Loucy (cell line): ENCODE data around the gene EML3.

Experiments used
- H2AFZ ChIP-seq: fragments of 200-600 bp; sonication (generic); 2 replicates; pipeline ENCODE4 v1.6.0; 2016; ENCODE audit warnings: antibody characterized with exemption, mild to moderate bottlenecking, low read length, moderate library complexity
- H3F3A ChIP-seq: fragments of 200-600 bp; 2 replicates; pipeline ENCODE4 v1.6.0; 2016; ENCODE audit warnings: antibody characterized with exemption, low read depth, mild to moderate bottlenecking
- H3K27me3 ChIP-seq: fragments of 200-600 bp; sonication (generic); 2 replicates; pipeline ENCODE4 v1.6.1; 2014; ENCODE audit warnings: low read length, mild to moderate bottlenecking; ENCODE audit not compliant: insufficient read depth, poor library complexity, severe bottlenecking
- H3K36me3 ChIP-seq: fragments of 200-600 bp; sonication (generic); 2 replicates; pipeline ENCODE4 v1.6.1; 2016; ENCODE audit warnings: low read length; ENCODE audit not compliant: insufficient read depth
- H3K4me1 ChIP-seq: fragments of 200-600 bp; sonication (generic); 2 replicates; pipeline ENCODE4 v1.5.1; 2014; ENCODE audit warnings: low read length, mild to moderate bottlenecking; ENCODE audit not compliant: insufficient read depth, poor library complexity, severe bottlenecking
- H3K4me2 ChIP-seq: fragments of 200-600 bp; sonication (generic); 2 replicates; pipeline ENCODE4 v1.6.0; 2014; ENCODE audit warnings: antibody characterized with exemption, low read length, low read depth, mild to moderate bottlenecking; ENCODE audit not compliant: poor library complexity, severe bottlenecking
- H3K4me3 ChIP-seq: fragments of 200-600 bp; sonication (generic); 2 replicates; pipeline ENCODE4 v1.5.1; 2014; ENCODE audit warnings: low read length, mild to moderate bottlenecking, mixed read lengths; ENCODE audit not compliant: poor library complexity, severe bottlenecking
- H3K79me2 ChIP-seq: fragments of 200-600 bp; sonication (generic); 2 replicates; pipeline ENCODE4 v1.6.1; 2014; ENCODE audit warnings: low read length; ENCODE audit not compliant: insufficient read depth
- H3K9ac ChIP-seq: fragments of 200-600 bp; sonication (generic); 2 replicates; pipeline ENCODE4 v1.6.0; 2014; ENCODE audit warnings: mild to moderate bottlenecking, low read depth, low read length, moderate library complexity; ENCODE audit not compliant: poor library complexity, severe bottlenecking
- H3K9me2 ChIP-seq: fragments of 200-600 bp; sonication (generic); replicated peaks from 2 replicates; pipeline ENCODE4 v1.6.1; 2016; ENCODE audit warnings: low read depth, low read length, mixed read lengths
- H3K9me3 ChIP-seq: fragments of 200-600 bp; sonication (generic); 2 replicates; pipeline ENCODE4 v1.6.1; 2014; ENCODE audit warnings: mild to moderate bottlenecking, antibody characterized with exemption, low read length, low read depth; ENCODE audit not compliant: insufficient read depth
- H4K20me1 ChIP-seq: fragments of 200-600 bp; sonication (generic); 2 replicates; pipeline ENCODE4 v1.6.0; 2014; ENCODE audit warnings: antibody characterized with exemption, low read length, mild to moderate bottlenecking; ENCODE audit not compliant: insufficient read depth, poor library complexity, severe bottlenecking
- EZH2phosphoT487 ChIP-seq: fragments of 200-600 bp; IDR thresholded peaks from 2 replicates; pipeline ENCODE4 v1.6.1; 2018; ENCODE audit warnings: antibody characterized with exemption, mild to moderate bottlenecking, moderate library complexity, borderline replicate concordance
- TF ChIP-seq, protein P1 (sequence below): fragments of 200-600 bp; sonication (generic); conservative IDR thresholded peaks from 2 replicates; pipeline ENCODE4 v1.5.1; 2014; ENCODE audit warnings: mild to moderate bottlenecking, antibody characterized with exemption, low read length

The EML3 gene

GRCh38 chr11:62611705-62612365 lies 740 bp downstream of the EML3 start:
- TF ChIP-seq, protein P1, sequence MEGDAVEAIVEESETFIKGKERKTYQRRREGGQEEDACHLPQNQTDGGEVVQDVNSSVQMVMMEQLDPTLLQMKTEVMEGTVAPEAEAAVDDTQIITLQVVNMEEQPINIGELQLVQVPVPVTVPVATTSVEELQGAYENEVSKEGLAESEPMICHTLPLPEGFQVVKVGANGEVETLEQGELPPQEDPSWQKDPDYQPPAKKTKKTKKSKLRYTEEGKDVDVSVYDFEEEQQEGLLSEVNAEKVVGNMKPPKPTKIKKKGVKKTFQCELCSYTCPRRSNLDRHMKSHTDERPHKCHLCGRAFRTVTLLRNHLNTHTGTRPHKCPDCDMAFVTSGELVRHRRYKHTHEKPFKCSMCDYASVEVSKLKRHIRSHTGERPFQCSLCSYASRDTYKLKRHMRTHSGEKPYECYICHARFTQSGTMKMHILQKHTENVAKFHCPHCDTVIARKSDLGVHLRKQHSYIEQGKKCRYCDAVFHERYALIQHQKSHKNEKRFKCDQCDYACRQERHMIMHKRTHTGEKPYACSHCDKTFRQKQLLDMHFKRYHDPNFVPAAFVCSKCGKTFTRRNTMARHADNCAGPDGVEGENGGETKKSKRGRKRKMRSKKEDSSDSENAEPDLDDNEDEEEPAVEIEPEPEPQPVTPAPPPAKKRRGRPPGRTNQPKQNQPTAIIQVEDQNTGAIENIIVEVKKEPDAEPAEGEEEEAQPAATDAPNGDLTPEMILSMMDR = no peak
- no peak for TF ChIP-seq EZH2phosphoT487
- H3K4me1 ChIP-seq = peaks cover 27% of the 10 kb centered on the region
- peak overlapping the region; percentile 79 for H2AFZ ChIP-seq
- peaks cover 14% of the 10 kb centered on the region; the same call in 1 of the 2 replicates for H3K79me2 ChIP-seq
- peaks cover 8% of the 10 kb centered on the region for H3F3A ChIP-seq
- H3K9me2 ChIP-seq = no peaks in the 10 kb centered on the region
- no peaks in the 10 kb centered on the region for H3K36me3 ChIP-seq
- H3K4me2 ChIP-seq = peak overlapping the region; percentile 81
- H3K9me3 ChIP-seq = no peaks in the 10 kb centered on the region
- peak overlapping the region; percentile 80 for H3K9ac ChIP-seq
- peak overlapping the region; percentile 90 for H3K4me3 ChIP-seq
- no peaks in the 10 kb centered on the region for H3K27me3 ChIP-seq
- no peaks in the 10 kb centered on the region for H4K20me1 ChIP-seq

DNA sequence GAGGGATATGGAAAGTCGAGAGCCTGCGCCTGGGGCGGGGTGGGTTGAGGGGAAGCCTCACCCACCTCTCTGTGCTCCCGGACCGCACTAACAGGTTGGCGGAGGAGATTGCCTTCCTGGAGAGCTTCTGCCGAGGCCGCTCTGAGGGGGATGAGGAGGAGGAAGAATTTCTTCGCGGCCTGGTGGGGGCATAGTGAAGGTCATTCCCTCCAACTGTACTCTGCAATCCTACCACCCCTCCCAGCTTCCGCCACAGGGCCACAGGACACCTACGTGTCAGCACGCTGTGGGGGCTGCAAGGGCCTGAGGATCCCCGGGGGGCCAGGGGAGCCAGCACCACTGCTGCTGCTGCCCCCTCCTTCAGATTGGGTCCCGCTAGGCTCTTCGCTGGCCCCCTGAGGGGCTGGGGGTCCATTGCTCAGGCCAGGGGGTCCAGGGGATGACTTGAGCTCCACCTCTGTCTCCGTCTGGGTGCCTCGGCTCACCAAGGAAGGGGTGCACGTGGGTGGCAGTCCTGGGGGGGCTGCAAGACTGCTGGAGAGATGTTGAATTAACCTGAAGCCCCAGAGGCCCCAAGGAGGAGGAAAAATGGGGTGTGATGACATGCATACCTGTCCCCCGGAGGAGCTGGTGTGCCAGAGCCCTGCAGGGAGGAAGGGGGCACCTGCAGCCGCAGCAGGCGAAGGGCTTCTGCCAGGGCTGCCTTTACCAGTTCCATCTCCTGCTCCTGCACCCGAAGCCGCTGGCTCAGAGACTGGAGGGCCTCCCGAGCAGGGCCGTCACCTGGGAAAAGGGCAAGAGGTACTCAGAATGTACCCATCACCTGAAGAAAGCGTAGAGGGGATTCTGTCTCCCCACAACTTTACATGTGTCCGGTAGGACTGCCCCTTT lies 1.5 kb downstream of the EML3 start:
- 0 out of 2 replicates have a peak overlapping the region, but pooled peaks have one; percentile 79 for H2AFZ ChIP-seq
- H3K4me3 ChIP-seq = peak overlapping the region; percentile 90
- H3K4me2 ChIP-seq = peak overlapping the region; percentile 81
- H3K4me1 ChIP-seq = peaks cover 27% of the 10 kb centered on the region
- H3K36me3 ChIP-seq = no peaks in the 10 kb centered on the region
- H3K9me3 ChIP-seq = no peaks in the 10 kb centered on the region
- H3F3A ChIP-seq = peaks cover 8% of the 10 kb centered on the region
- no peaks in the 10 kb centered on the region for H3K9me2 ChIP-seq
- peak overlapping the region; percentile 80 for H3K9ac ChIP-seq
- H3K27me3 ChIP-seq = no peaks in the 10 kb centered on the region
- H3K79me2 ChIP-seq = peaks cover 14% of the 10 kb centered on the region; the same call in 1 of the 2 replicates
- H4K20me1 ChIP-seq = no peaks in the 10 kb centered on the region
- TF ChIP-seq EZH2phosphoT487 = no peak
- TF ChIP-seq, protein P1 = no peak

- H3K79me2 ChIP-seq = peaks cover 14% of the 10 kb centered on the region; the same call in 1 of the 2 replicates
- peak overlapping the region; percentile 81 for H3K4me2 ChIP-seq
- H3K9me3 ChIP-seq = no peaks in the 10 kb centered on the region
- no peaks in the 10 kb centered on the region for H4K20me1 ChIP-seq
- H3K4me1 ChIP-seq = peaks cover 27% of the 10 kb centered on the region
- peaks cover 8% of the 10 kb centered on the region for H3F3A ChIP-seq
- TF ChIP-seq EZH2phosphoT487 = no peak
- TF ChIP-seq, protein P1 = no peak
- no peak overlapping the region for H2AFZ ChIP-seq
- H3K36me3 ChIP-seq = no peaks in the 10 kb centered on the region
- H3K4me3 ChIP-seq = peak overlapping the region; percentile 90
- no peaks in the 10 kb centered on the region for H3K27me3 ChIP-seq
- H3K9ac ChIP-seq = peak overlapping the region; percentile 80
- no peaks in the 10 kb centered on the region for H3K9me2 ChIP-seq
These were observed 2.2 kb downstream of the EML3 start for GRCh38 chr11:62610403-62610802.
